Activated naive CD4-positive, alpha-beta T cell treated with anti-CD3 and anti-CD28 coated beads for 36 hours (primary cell): Measurements from ENCODE around the gene SCLY. TPM values are rescaled to one million over a fixed set of nuclear protein-coding genes. Genes with fewer than 3 reads are reported as not detected.
"Not testable (repeated sequence)": the region's sequence is repeated elsewhere in the genome, so short reads cannot be mapped to it uniquely, and the experiment has no call there.

ENCODE experiments used
- CTCF ChIA-PET: fragments of 350-600 bp; sonication (Branson Sonifier 250); formaldehyde crosslinking; loops from one replicate; lab custom pipeline; 2021; ENCODE audit warnings: antibody characterized with exemption; lab: Charles Lee
- DNase-seq: peaks from one replicate; pipeline ENCODE4 v3.0.0-alpha.2; 2020
- H3K27ac Mint-ChIP-seq: one replicate; pipeline ENCODE4 v1.8.0; 2021; ENCODE audit warnings: mild to moderate bottlenecking, mixed read lengths
- H3K27me3 Mint-ChIP-seq: one replicate; pipeline ENCODE4 v1.8.0; 2021; ENCODE audit warnings: low read depth, mixed read lengths
- H3K36me3 Mint-ChIP-seq: one replicate; pipeline ENCODE4 v1.8.0; 2021; ENCODE audit warnings: low read depth, mixed read lengths
- H3K4me1 Mint-ChIP-seq: one replicate; pipeline ENCODE4 v1.8.0; 2021; ENCODE audit warnings: low read depth, mixed read lengths
- H3K4me3 Mint-ChIP-seq: one replicate; pipeline ENCODE4 v1.8.0; 2021; ENCODE audit warnings: mild to moderate bottlenecking, moderate library complexity, mixed read lengths
- H3K9me3 Mint-ChIP-seq: one replicate; pipeline ENCODE4 v1.8.0; 2021; ENCODE audit warnings: mixed read lengths
- intact Hi-C: fragments of 100-400 bp; cut with micrococcal nuclease; formaldehyde crosslinking; loops from one replicate; pipeline ENCODE4 v1.15.1; 2023
- total RNA-seq, 2 experiments: library from RNA; stranded (reverse); gene quantifications; one replicate each; pipeline ENCODE4 v1.2.3, GENCODE V29; 2021

Gene SCLY
- total RNA-seq, 2 experiments from 2014 or later, result 46.4 to 46.7 TPM

DNA sequence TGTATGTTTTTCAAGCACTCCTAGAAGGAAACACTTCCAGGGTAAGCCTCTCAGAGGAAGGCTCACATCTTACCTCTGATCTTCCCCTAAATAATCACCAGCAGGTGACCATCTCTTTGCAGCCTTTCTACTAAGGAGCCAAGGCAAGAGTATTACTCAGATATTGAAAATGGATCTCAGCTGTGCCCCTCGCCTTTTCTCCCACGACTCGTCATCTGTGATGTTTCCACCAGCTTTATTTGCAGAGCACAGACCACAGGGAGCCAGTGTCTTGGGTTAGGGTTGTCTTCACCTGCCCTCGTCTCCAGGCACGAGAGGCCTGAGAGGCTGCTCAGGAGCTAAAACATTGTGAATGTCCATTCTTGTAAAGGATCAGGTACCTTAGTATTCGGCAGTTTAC is 16.9 kb upstream of the SCLY start:
- intact Hi-C loops, result no loop called here
- CTCF ChIA-PET, result interaction anchor here (0.5 kb wide), 1 partner anchor 93 kb away, joined by 4 read pairs; no protein-coding TSS in a partner anchor
- Mint-ChIP-seq H3K36me3 (peaks cover 34% of the 10 kb centered on the region), H3K27ac (no peak overlapping the region), H3K9me3 (peaks cover 10% of the 10 kb centered on the region), H3K4me3 (no peak overlapping the region), H3K27me3 (no peaks in the 10 kb centered on the region), H3K4me1 (peaks cover 2% of the 10 kb centered on the region)
- no peak for DNase-seq

DNA sequence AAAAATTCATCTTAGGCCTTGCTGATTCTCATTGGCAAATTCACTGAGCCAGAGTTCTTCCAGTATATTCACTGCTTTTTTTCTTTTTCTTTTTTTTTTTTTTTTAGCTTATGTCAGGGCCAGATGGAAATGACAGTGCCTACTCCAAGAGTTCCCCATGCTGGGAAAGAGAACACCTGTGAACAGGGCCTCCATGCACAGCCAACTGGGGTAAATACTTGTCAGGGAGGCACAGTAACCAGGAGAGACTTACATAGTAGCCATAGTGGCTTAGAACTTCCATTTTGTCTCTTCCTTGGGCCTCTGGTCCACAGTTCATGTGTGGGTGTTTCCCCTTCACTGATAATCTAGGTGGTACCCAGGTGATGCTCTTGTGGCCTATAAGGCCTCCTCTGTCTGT is 15.2 kb upstream of the SCLY start:
- Mint-ChIP-seq H3K4me1 (peaks cover 2% of the 10 kb centered on the region), H3K36me3 (peaks cover 34% of the 10 kb centered on the region), H3K27ac (no peak overlapping the region)

DNA sequence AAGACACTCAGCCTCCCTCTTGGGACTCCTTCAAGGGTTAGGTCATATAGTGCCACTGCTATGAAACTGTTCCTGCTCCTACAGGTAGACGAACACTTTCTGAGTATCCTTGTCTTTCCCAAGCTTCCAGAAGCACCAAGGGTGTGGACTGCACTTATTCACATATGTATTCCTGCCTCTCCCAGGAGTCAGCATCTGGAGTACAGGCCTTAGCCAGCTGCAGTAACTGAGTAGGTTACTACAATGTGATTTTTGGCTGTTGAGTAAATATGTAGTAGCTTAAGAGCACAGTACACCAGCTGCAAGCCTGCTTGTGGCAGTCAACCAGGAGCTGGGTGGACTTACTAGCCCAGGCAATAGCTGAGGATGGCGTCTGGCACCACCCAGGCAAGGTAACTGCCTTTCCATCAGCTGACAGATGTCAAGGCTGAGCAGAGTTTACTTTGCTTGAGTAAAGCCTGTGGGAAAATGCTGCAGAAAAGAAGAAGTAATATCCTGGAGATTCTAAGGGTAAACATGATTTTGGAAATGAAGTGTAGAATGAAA is 14.0 kb upstream of the SCLY start:
- intact Hi-C loops, result no loop called here
- CTCF ChIA-PET, result no interaction called here
- Mint-ChIP-seq H3K4me3 (no peak overlapping the region), H3K27me3 (no peaks in the 10 kb centered on the region), H3K4me1 (peaks cover 2% of the 10 kb centered on the region), H3K27ac (no peak overlapping the region), H3K9me3 (peaks cover 10% of the 10 kb centered on the region), H3K36me3 (peaks cover 30% of the 10 kb centered on the region)
- no peak for DNase-seq

More for the DNA sequence above, 15.2 kb upstream of the SCLY start:
- CTCF ChIA-PET, result no interaction called here
- no peak overlapping the region for H3K4me3 Mint-ChIP-seq
- H3K9me3 Mint-ChIP-seq, result peaks cover 10% of the 10 kb centered on the region
- H3K27me3 Mint-ChIP-seq, result no peaks in the 10 kb centered on the region
- intact Hi-C loops, result no loop called here
- no peak for DNase-seq

DNA sequence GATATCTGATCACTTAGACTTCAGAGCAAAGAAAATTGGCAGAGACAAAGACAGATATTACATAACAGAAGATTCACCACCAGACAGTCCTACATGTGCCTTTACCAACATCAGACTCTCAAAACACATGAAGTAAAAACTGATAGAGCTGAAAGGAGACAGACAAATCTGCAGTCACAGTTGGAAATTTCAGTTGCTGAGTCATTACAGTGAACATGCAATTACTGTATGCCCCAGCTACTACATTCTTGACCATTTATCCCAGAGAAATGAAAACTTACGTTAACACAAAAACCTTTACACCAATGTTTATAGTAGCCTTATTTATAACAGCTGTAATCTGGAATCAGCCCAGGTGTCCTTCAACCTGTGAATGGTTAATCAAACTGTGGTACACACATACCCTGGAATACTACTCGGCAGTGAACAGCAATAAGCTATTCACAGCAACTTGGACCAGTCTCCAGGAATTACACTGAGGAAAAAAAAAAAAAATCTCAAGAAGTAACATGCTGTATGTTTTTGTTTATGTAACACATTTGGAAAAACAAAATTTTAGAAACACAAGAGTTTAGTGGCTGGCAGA is 7.5 kb upstream of the SCLY start:
- Mint-ChIP-seq H3K4me1 (peaks cover 3% of the 10 kb centered on the region), H3K36me3 (peaks cover 1% of the 10 kb centered on the region), H3K27me3 (peaks cover 10% of the 10 kb centered on the region), H3K27ac (peak overlapping the region; percentile 15), H3K4me3 (no peak overlapping the region), H3K9me3 (no peaks in the 10 kb centered on the region)
- CTCF ChIA-PET, result interaction anchor here (0.6 kb wide), 1 partner anchor 380 kb away, joined by 4 read pairs; no protein-coding TSS in a partner anchor
- intact Hi-C loops, result no loop called here
- no peak for DNase-seq

DNA sequence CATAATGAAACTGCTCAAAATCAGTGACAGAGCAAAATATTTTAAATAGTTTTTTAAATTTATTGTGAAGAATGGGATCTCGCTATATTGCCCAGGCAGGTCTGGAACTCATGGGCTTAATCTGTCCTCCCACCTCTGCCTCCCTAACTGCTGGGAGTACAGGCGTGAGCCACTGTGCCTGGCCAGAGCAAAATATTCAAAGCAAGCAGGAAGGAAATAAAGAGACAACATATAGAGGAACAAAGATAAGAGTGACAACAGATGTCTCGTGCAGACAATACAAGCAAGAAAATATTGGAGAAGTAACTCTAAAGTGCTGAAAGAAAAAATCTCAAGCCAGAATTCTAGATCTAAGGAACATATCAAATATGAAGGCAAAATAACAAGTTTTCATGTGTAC is 5.0 kb upstream of the SCLY start:
- intact Hi-C loops, result no loop called here
- CTCF ChIA-PET, result no interaction called here

DNA sequence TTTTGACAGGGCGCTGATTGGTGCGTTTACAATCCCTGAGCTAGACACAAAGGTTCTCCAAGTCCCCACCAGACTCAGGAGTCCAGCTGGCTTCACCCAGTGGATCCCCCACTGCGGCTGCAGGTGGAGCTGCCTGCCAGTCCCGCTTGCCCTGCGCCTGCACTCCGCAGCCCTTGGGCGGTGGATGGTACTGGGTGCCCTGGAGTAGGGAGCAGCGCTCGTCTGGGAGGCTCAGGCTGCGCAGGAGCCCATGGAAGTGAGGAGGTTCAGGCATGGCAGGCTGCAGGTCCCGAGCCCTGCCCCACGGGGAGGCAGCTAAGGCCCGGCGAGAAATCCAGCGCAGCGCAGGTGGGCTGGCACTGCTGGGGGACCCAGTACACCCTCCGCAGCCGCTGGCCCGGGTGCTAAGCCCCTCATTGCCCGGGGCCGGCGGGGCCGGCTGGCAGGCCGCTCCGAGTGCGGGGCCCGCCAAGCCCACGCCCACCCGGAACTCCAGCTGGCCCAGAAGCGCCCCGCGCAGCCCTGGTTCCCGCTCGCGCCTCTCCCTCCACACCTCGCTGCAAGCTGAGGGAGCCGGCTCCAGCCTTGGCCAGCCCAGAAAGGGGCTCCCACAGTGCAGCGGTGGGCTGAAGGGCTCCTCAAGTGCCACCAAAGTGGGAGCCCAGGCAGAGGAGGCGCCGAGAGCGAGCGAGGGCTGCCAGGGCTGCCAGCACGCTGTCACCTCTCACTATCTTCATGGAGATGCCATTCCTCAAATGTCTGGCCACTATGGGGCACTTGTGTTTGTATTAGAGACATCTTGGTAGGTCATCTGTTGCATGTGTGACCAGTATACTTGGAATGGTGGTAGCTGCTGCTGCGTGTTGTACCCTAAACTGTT is 2.9 kb upstream of the SCLY start:
- H3K9me3 Mint-ChIP-seq, H3K27me3 Mint-ChIP-seq, H3K27ac Mint-ChIP-seq, intact Hi-C loops, H3K36me3 Mint-ChIP-seq, CTCF ChIA-PET, DNase-seq, H3K4me3 Mint-ChIP-seq: not testable (repeated sequence)
- peaks cover 25% of the 10 kb centered on the region for H3K4me1 Mint-ChIP-seq

More for the DNA sequence above, 5.0 kb upstream of the SCLY start:
- peaks cover 5% of the 10 kb centered on the region for H3K36me3 Mint-ChIP-seq
- H3K27me3 Mint-ChIP-seq, result peaks cover 10% of the 10 kb centered on the region
- no peaks in the 10 kb centered on the region for H3K9me3 Mint-ChIP-seq
- no peak for DNase-seq
- H3K4me1 Mint-ChIP-seq, result peaks cover 11% of the 10 kb centered on the region
- H3K27ac Mint-ChIP-seq, result no peak overlapping the region
- H3K4me3 Mint-ChIP-seq, result no peak overlapping the region

DNA sequence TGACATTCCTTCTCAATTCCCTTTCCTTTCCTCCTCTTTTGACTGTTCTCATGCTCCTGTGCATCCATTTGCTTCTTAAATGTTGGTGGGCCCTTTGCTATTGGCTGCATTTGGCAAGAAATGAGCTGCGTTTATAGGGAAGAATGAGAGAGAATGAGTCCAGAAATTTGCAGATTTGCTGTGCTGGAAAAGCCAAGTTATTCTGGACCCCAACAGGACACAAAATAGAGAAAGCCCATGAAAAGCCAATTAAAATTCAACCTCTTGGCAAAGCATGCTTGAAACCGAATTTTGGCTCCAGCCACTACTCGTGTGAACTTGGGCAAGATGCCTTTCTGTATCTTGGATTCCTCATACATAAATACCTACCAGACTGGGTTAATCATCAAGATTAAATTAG is 1.3 kb upstream of the SCLY start:
- Mint-ChIP-seq H3K36me3 (peaks cover 11% of the 10 kb centered on the region), H3K27ac (no peak overlapping the region), H3K9me3 (no peaks in the 10 kb centered on the region), H3K4me1 (peaks cover 41% of the 10 kb centered on the region), H3K4me3 (peak overlapping the region; percentile 90), H3K27me3 (peaks cover 3% of the 10 kb centered on the region)
- CTCF ChIA-PET, result no interaction called here
- DNase-seq, result no peak
- intact Hi-C loops, result no loop called here

DNA sequence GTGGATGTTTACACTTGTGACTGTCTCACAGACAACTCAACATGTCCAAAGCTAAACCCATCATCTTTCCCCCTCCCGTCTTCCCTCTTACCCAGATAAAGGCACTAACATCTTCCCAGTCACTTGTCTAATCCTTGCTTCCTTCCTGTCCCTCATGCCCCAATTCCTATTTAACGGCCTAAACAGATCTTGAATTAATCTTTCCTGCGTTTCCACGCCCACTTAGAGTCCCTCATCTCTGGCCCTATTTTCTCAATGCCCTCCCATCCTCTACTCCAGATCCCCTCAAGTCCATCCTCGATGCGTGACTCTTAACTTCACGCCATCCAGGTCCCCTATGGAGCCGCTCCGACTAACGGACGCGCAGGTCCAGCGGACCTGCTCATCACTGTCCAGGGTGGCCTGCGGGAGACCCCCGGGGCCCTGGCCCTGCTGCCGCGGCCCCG is 682 bp upstream of the SCLY start:
- CTCF ChIA-PET, result no interaction called here
- Mint-ChIP-seq H3K9me3 (no peaks in the 10 kb centered on the region), H3K36me3 (peaks cover 15% of the 10 kb centered on the region), H3K4me3 (peak overlapping the region; percentile 90), H3K4me1 (peaks cover 45% of the 10 kb centered on the region), H3K27ac (peak overlapping the region; percentile 87), H3K27me3 (peaks cover 3% of the 10 kb centered on the region)
- no peak for DNase-seq
- intact Hi-C loops, result loop anchor here (1.0 to 5.0 kb wide), 9 partner anchors 62 to 387 kb away; partner anchors contain the start of genes ILKAP and PER2

DNA sequence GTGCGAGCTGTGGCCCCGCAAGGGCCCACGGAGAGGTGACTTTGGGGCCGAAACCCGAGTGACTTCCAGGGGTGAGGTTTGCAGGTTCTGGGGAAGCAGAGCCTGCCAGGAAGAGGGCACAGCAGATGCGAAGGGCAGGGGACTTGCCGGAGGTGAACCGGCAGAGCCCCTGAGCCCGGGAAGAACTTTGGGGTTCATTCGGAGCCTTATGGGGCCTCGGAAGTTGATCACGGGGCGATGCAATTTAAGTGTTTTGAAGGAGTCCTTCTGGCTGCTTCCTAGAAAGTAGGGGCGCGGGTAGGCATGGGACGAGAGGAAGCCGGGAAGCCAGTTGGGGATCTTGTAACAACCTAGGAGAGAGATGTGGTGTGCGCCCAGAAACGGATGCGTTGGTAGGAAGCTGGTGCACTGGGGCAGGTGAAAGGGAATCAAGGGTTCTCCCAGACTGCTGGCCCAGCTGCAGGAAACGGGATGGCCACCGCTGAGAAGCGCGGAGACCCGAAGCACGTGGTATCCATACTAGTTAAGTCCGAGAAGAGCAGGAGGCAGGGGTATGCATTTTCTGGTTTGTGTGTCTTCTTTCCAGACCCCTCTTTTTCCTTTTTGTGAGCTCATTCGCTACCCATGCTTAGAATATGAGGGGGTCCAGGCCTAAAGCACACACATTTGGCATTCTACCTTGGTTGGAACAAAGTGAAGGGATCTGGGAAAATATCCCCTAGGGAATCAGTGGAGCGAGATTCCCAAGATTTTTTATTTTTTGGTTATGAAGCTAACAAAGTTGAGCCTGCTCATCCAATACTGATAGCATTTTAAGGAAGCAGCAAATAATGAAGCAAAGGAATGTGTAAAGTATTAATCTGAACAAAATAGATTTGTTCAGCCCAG is 758 bp downstream of the SCLY start:
- CTCF ChIA-PET, result interaction anchor here (0.6 to 1.2 kb wide), 2 partner anchors 138 to 182 kb away, joined by 4 to 6 read pairs; no protein-coding TSS in a partner anchor
- intact Hi-C loops, result loop anchor here (2.0 to 5.0 kb wide), 6 partner anchors 139 to 389 kb away; partner anchors contain the start of gene PER2
- Mint-ChIP-seq H3K27me3 (no peaks in the 10 kb centered on the region), H3K4me3 (peak overlapping the region; percentile 90), H3K4me1 (peaks cover 55% of the 10 kb centered on the region), H3K9me3 (peaks cover 6% of the 10 kb centered on the region), H3K36me3 (peaks cover 26% of the 10 kb centered on the region), H3K27ac (peak overlapping the region; percentile 84)
- DNase-seq, result peak; percentile 51

DNA sequence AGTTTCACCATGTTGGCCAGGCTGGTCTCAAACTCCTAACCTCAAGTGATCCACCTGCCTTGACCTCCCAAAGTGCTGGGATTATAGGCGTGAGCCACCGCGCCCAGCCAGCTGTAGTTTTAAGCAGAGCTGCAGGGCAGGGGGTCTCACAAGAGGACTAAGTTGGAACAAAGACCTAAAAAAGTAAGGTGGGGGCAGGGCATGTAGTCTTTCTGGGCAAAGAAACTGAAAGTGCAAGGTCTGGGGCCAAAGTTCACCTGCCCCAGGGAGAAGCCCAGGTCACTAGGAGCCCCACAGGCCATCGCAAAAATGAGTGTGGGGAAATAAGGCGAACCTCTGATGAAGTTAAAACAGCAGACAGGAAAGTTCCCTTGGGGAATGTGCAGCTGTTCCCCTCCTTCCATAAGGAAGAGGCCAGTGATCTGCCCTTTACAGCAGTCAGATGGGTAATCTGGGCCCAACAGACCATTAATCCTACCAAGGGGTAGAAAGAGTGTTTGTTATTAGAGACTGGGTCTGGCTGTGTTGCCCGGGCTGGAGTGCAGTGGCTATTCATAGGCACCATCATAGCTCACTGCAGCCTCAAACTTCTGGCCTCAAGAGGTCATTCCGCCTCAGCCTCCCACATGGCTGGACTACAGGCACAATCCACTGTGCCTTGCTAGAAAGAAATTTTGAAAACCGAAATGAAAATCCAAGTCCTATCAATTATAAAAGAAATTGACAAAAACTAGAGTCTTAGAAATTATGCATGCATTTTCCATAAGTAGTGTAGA is 2.8 kb downstream of the SCLY start:
- Mint-ChIP-seq H3K27ac (no peak overlapping the region), H3K36me3 (peaks cover 46% of the 10 kb centered on the region), H3K27me3 (no peaks in the 10 kb centered on the region), H3K9me3 (peaks cover 19% of the 10 kb centered on the region), H3K4me1 (peaks cover 72% of the 10 kb centered on the region), H3K4me3 (no peak overlapping the region)
- intact Hi-C loops, result loop anchor here (5.0 kb wide), 4 partner anchors 141 to 366 kb away; no protein-coding TSS in a partner anchor
- CTCF ChIA-PET, result interaction anchor here (0.6 to 1.6 kb wide), 3 partner anchors 9 to 235 kb away, joined by 3 to 4 read pairs (median 3); no protein-coding TSS in a partner anchor
- DNase-seq, result no peak

DNA sequence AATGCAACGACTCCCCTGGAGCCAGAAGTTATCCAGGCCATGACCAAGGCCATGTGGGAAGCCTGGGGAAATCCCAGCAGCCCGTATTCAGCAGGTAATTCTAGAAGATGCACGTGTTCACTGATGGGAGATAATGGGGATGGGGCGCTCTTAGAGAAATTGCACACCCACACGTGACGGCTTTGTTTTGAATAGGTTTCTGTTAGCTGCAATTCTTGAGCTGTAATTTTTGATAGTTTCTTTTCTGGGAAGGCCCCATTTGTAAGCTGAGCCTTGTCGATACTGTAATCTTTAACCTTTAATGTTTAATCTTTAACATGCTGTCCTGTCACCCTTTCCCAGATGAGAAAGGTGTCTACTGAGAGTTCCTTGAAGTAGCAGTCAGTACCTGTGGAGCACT is 3.6 kb downstream of the SCLY start:
- no peaks in the 10 kb centered on the region for H3K27me3 Mint-ChIP-seq
- H3K27ac Mint-ChIP-seq, result no peak overlapping the region
- peaks cover 52% of the 10 kb centered on the region for H3K36me3 Mint-ChIP-seq
- DNase-seq, result peak; percentile 15
- H3K9me3 Mint-ChIP-seq, result peaks cover 19% of the 10 kb centered on the region
- H3K4me1 Mint-ChIP-seq, result peaks cover 77% of the 10 kb centered on the region
- intact Hi-C loops, result loop anchor here (5.0 kb wide), 4 partner anchors 142 to 367 kb away; no protein-coding TSS in a partner anchor
- no peak overlapping the region for H3K4me3 Mint-ChIP-seq
- CTCF ChIA-PET, result interaction anchor here (0.6 to 1.6 kb wide), 2 partner anchors 9 to 236 kb away, joined by 3 read pairs; no protein-coding TSS in a partner anchor
